ENCODE measurements around the gene ANKRD18B.
"Not testable (repeated sequence)": the region's sequence is repeated elsewhere in the genome, so short reads cannot be mapped to it uniquely, and the experiment has no call there.

DNA sequence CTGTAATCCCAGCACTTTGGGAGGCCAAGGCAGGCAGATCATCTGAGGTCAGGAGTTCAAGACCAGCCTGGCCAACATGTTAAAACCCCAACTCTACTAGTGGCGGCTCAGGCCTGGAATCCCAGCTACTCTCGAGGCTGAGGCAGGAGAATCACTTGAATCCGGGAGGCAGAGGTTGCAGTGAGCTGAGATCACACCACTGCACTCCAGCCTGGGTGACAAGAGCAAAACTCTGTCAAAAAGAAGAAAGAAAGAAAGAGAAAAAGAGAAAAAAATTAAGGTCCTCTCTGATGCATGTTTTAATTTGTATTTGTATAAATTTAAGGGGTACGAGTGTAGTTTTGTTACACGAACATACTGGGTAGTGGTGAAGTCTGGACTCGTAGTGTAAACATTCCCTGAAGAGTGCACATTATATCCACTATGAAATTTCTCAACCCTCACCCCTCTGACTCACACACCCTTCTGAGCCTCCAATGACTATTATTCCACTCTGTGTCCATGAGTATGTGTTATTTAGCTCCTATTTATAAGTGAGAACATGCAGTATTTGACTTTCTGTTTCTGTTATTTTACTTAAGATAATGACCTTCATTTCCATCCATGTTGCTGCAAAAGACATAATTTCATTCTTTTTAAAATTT is 6.0 kb upstream of the ANKRD18B start:
- TF ChIP-seq ZC3H10 (CRISPR knock-in tag; IDR thresholded peaks at IDR 0.05); ARNTL (CRISPR knock-in tag; IDR thresholded peaks at IDR 0.05; ENCODE audit: borderline replicate concordance, low read depth); TOX (CRISPR knock-in tag; IDR thresholded peaks at IDR 0.05; ENCODE audit: borderline replicate concordance); RARB (CRISPR knock-in tag; IDR thresholded peaks at IDR 0.05); ZFP3 (CRISPR knock-in tag; IDR thresholded peaks at IDR 0.05); SNAI2 (CRISPR knock-in tag; IDR thresholded peaks at IDR 0.05); ZFP30 (CRISPR knock-in tag; IDR thresholded peaks at IDR 0.05); OSR1 (CRISPR knock-in tag; IDR thresholded peaks at IDR 0.05); ZNF8 (CRISPR knock-in tag; IDR thresholded peaks at IDR 0.05); PPARA (CRISPR knock-in tag; IDR thresholded peaks at IDR 0.05; ENCODE audit: borderline replicate concordance): not testable (repeated sequence)
- TF ChIP-seq, protein P1, sequence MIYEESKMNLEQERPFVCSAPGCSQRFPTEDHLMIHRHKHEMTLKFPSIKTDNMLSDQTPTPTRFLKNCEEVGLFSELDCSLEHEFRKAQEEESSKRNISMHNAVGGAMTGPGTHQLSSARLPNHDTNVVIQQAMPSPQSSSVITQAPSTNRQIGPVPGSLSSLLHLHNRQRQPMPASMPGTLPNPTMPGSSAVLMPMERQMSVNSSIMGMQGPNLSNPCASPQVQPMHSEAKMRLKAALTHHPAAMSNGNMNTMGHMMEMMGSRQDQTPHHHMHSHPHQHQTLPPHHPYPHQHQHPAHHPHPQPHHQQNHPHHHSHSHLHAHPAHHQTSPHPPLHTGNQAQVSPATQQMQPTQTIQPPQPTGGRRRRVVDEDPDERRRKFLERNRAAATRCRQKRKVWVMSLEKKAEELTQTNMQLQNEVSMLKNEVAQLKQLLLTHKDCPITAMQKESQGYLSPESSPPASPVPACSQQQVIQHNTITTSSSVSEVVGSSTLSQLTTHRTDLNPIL (CRISPR knock-in tag; IDR thresholded peaks at IDR 0.05; ENCODE audit: low read depth), result not testable (repeated sequence)
- TF ChIP-seq, protein P2, sequence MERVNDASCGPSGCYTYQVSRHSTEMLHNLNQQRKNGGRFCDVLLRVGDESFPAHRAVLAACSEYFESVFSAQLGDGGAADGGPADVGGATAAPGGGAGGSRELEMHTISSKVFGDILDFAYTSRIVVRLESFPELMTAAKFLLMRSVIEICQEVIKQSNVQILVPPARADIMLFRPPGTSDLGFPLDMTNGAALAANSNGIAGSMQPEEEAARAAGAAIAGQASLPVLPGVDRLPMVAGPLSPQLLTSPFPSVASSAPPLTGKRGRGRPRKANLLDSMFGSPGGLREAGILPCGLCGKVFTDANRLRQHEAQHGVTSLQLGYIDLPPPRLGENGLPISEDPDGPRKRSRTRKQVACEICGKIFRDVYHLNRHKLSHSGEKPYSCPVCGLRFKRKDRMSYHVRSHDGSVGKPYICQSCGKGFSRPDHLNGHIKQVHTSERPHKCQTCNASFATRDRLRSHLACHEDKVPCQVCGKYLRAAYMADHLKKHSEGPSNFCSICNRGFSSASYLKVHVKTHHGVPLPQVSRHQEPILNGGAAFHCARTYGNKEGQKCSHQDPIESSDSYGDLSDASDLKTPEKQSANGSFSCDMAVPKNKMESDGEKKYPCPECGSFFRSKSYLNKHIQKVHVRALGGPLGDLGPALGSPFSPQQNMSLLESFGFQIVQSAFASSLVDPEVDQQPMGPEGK (CRISPR knock-in tag; IDR thresholded peaks at IDR 0.05; ENCODE audit: borderline replicate concordance), result not testable (repeated sequence)
- TF ChIP-seq, protein P3, sequence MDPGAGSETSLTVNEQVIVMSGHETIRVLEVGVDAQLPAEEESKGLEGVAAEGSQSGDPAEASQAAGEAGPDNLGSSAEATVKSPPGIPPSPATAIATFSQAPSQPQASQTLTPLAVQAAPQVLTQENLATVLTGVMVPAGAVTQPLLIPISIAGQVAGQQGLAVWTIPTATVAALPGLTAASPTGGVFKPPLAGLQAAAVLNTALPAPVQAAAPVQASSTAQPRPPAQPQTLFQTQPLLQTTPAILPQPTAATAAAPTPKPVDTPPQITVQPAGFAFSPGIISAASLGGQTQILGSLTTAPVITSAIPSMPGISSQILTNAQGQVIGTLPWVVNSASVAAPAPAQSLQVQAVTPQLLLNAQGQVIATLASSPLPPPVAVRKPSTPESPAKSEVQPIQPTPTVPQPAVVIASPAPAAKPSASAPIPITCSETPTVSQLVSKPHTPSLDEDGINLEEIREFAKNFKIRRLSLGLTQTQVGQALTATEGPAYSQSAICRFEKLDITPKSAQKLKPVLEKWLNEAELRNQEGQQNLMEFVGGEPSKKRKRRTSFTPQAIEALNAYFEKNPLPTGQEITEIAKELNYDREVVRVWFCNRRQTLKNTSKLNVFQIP (CRISPR knock-in tag; IDR thresholded peaks at IDR 0.05; ENCODE audit: borderline replicate concordance, low read depth), result not testable (repeated sequence)

Measured in SK-N-SH treated with all-trans-retinoic acid at 6 μM for 48 hours (cell line).